Esophagus squamous epithelium (tissue), 5 donors: ENCODE measurements around the gene SLC44A4. TPM values are rescaled to one million over a fixed set of nuclear protein-coding genes. Genes with fewer than 3 reads are reported as not detected.
A peak's percentile ranks its signal among the peaks of the same experiment; 100 is the strongest.
"Not testable (repeated sequence)": the region's sequence is repeated elsewhere in the genome, so short reads cannot be mapped to it uniquely, and the experiment has no call there.

Experiments used
- DNase-seq: peaks from one replicate; lab custom pipeline; 2025; lab: John Stamatoyannopoulos, UW
- H3K27ac ChIP-seq, 4 donors: fragments of 200-600 bp; sonication (generic); one replicate each; pipeline ENCODE4 v1.5.1; 2016 to 2019; ENCODE audit warnings: mild to moderate bottlenecking in 1 of 4
- H3K27me3 ChIP-seq, 4 donors: fragments of 200-600 bp; sonication (generic); 1 replicate in 3 of 4; 2 replicates in 1 of 4; pipeline versions ENCODE4 v1.5.1 to v1.6.0; 2017 to 2021; ENCODE audit warnings: antibody characterized with exemption in 1 of 4
- H3K36me3 ChIP-seq, 3 donors: fragments of 200-600 bp; sonication (generic); one replicate each; pipeline ENCODE4 v1.5.1; 2016 to 2019
- H3K4me1 ChIP-seq, 3 donors: fragments of 200-600 bp; sonication (generic); one replicate each; pipeline ENCODE4 v1.5.1; 2017 to 2019
- H3K4me3 ChIP-seq, 4 donors: fragments of 200-600 bp; sonication (generic); 1 replicate in 3 of 4; 2 replicates in 1 of 4; pipeline ENCODE4 v1.5.1; 2016 to 2019; ENCODE audit warnings: mild to moderate bottlenecking in 2 of 4, moderate library complexity in 1 of 4
- H3K9me3 ChIP-seq, 3 donors: fragments of 200-600 bp; sonication (generic); one replicate each; pipeline ENCODE4 v1.5.1; 2016 to 2019
- CTCF ChIP-seq, 6 experiments: fragments of 450-650 bp in 4 of 6; fragments of 200-600 bp in 2 of 6; sonication (generic) in 2 of 6; IDR thresholded peaks; one replicate each; pipeline ENCODE4 v1.5.1; 2016 to 2019; ENCODE audit warnings: antibody characterized with exemption in 6 of 6, mild to moderate bottlenecking in 4 of 6, moderate library complexity in 4 of 6
- POLR2A ChIP-seq, 4 donors: fragments of 450-650 bp; IDR thresholded peaks; one replicate each; pipeline ENCODE4 v1.6.1; 2017; ENCODE audit warnings: antibody characterized with exemption in 4 of 4, mild to moderate bottlenecking in 4 of 4, moderate library complexity in 3 of 4
- WGBS, 2 donors: methylation state at CpG; one replicate each; pipeline ENCODE4 v1.1.5; 2018; 5-methylcytosine and 5-hydroxymethylcytosine counted together
- intact Hi-C: fragments of 100-400 bp; cut with DNase I; formaldehyde crosslinking; loops from one replicate; pipeline ENCODE4 v1.15.0; 2022
- total RNA-seq, 4 donors: library from RNA; depleted of rRNA; stranded (reverse); fragments of >200 nt; gene quantifications; one replicate each; pipeline ENCODE4 v1.1.0, GENCODE V29; 2016
- donor health status: DM: yes; HTN: yes; CAD: no.

Gene SLC44A4
- total RNA-seq, 4 donors from 2014 or later, result 0.38 to 3.6 (median 1.3) TPM; not detected in 1

- Histone ChIP-seq H3K4me3 (peak overlapping the region; percentile 37 to 72 (median 61)), H3K27me3 (no peaks in the 10 kb centered on the region), H3K27ac (peak overlapping the region; percentile 88 to 100 (median 98)), H3K4me1 (peaks cover 33 to 88% (median 68%) of the 10 kb centered on the region in 3 donors), H3K9me3 (no peaks in the 10 kb centered on the region), H3K36me3 (no peaks in the 10 kb centered on the region)
- peak in 2 of 4 donors; percentile 11 to 17 for TF ChIP-seq POLR2A (IDR thresholded peaks at IDR 0.05)
- no peak for TF ChIP-seq CTCF (IDR thresholded peaks at IDR 0.05)
- no peak for DNase-seq
- 1% methylated on average over 12 to 27 of the region's 39 CpGs for WGBS, 2 donors
- intact Hi-C loops, result no loop called here
Measured at GRCh38 chr6:31821301-31822035, 57.3 kb downstream of the SLC44A4 start.

GRCh38 chr6:31820399-31820798 is 58.4 kb downstream of the SLC44A4 start:
- H3K27me3 ChIP-seq, H3K36me3 ChIP-seq, H3K9me3 ChIP-seq, DNase-seq, intact Hi-C loops: not testable (repeated sequence)
- Histone ChIP-seq H3K27ac (peak overlapping the region; percentile 88 to 100 (median 98)), H3K4me1 (peaks cover 29 to 77% (median 58%) of the 10 kb centered on the region in 3 donors), H3K4me3 (peak overlapping the region in 2 of 4 donors; percentile 2 to 8)
- 56 to 69% methylated on average over 8 to 10 of the region's 10 CpGs for WGBS, 2 donors

- H3K27me3 ChIP-seq, result no peaks in the 10 kb centered on the region
- DNase-seq, result no peak
- H3K4me3 ChIP-seq, result peak overlapping the region in 2 of 4 donors; percentile 2 to 60
- no peaks in the 10 kb centered on the region for H3K36me3 ChIP-seq
- no peaks in the 10 kb centered on the region for H3K9me3 ChIP-seq
- peak overlapping the region; percentile 70 to 100 (median 92) for H3K27ac ChIP-seq
- TF ChIP-seq CTCF (IDR thresholded peaks at IDR 0.05) (no peak), POLR2A (IDR thresholded peaks at IDR 0.05) (no peak)
- intact Hi-C loops, result no loop called here
- peaks cover 29 to 74% (median 55%) of the 10 kb centered on the region in 3 donors for H3K4me1 ChIP-seq
Measured at GRCh38 chr6:31819871-31820299, 58.9 kb downstream of the SLC44A4 start.

- H3K36me3 ChIP-seq, intact Hi-C loops, H3K27me3 ChIP-seq, H3K9me3 ChIP-seq, DNase-seq: not testable (repeated sequence)
- peak overlapping the region; percentile 61 to 100 (median 92) for H3K27ac ChIP-seq
- 31 to 38% methylated on average over 7 to 8 of the region's 8 CpGs for WGBS, 2 donors
- peaks cover 32 to 72% (median 49%) of the 10 kb centered on the region in 3 donors for H3K4me1 ChIP-seq
- H3K4me3 ChIP-seq, result peak overlapping the region; percentile 39 to 71 (median 58)
Measured at GRCh38 chr6:31817929-31818511, 60.8 kb downstream of the SLC44A4 start.

- peak overlapping the region; percentile 61 to 100 (median 92) for H3K27ac ChIP-seq
- H3K27me3 ChIP-seq, intact Hi-C loops, H3K36me3 ChIP-seq, H3K9me3 ChIP-seq, DNase-seq: not testable (repeated sequence)
- H3K4me1 ChIP-seq, result peaks cover 29 to 72% (median 45%) of the 10 kb centered on the region in 3 donors
- 21 to 25% methylated on average over 16 to 19 of the region's 37 CpGs for WGBS, 2 donors
- peak overlapping the region; percentile 39 to 71 (median 58) for H3K4me3 ChIP-seq
Measured at GRCh38 chr6:31817133-31817928, 61.5 kb downstream of the SLC44A4 start.

GRCh38 chr6:31815025-31815838 is 63.6 kb downstream of the SLC44A4 start, which contains the start of the genes HSPA1A and HSPA1L:
HSPA1A (plus strand) TSS chr6:31815543; CDS start chr6:31815757, 214 bp downstream.
HSPA1L (minus strand) TSS chr6:31815283; CDS start chr6:31811972, 3,311 bp downstream.
- peak; percentile 61 for DNase-seq
- intact Hi-C loops, result no loop called here
- WGBS, 2 donors, result 0% methylated on average over 6 to 8 of the region's 56 CpGs
- H3K9me3 ChIP-seq, result no peaks in the 10 kb centered on the region
- peaks cover 27 to 54% (median 32%) of the 10 kb centered on the region in 3 donors for H3K4me1 ChIP-seq
- H3K36me3 ChIP-seq, result no peaks in the 10 kb centered on the region
- no peaks in the 10 kb centered on the region for H3K27me3 ChIP-seq
- TF ChIP-seq POLR2A (IDR thresholded peaks at IDR 0.05) (peak; percentile 67 to 100 (median 100)), CTCF (IDR thresholded peaks at IDR 0.05) (peak in 1 of 6 experiments; percentile 22)
- peak within 1 kb of the TSS; percentile 50 to 84 (median 64) for H3K4me3 ChIP-seq
- peak within 1 kb of the TSS; percentile 91 to 99 (median 97) for H3K27ac ChIP-seq
